Fibroblast of peridontal ligament (primary cell): ENCODE measurements around the gene TMEM267.
"Not testable (repeated sequence)": the region's sequence is repeated elsewhere in the genome, so short reads cannot be mapped to it uniquely, and the experiment has no call there.

ENCODE experiments used
- DNase-seq: peaks from one replicate; pipeline ENCODE4 v3.0.0-alpha.2; 2010; ENCODE audit errors: extremely low read depth

The TMEM267 gene

GRCh38 chr5:43483298-43484105 is at the start of gene TMEM267:
Gene TMEM267 (minus strand): TSS chr5:43483865. CDS start chr5:43453969, 29,896 bp downstream.
- peak; percentile 92 for DNase-seq

GRCh38 chr5:43530648-43531047 is 47.0 kb upstream of the TMEM267 start:
- no peak for DNase-seq

GRCh38 chr5:43523662-43524072 is 40.0 kb upstream of the TMEM267 start:
- peak; percentile 41 for DNase-seq

GRCh38 chr5:43520615-43521014 is 37.0 kb upstream of the TMEM267 start:
- DNase-seq, result no peak

- DNase-seq, result no peak
Measured at GRCh38 chr5:43515678-43516048, 32.0 kb upstream of the TMEM267 start.

- DNase-seq, result peak; percentile 94
Measured at GRCh38 chr5:43514816-43515677, 31.4 kb upstream of the TMEM267 start, which contains the start of gene C5orf34. Gene C5orf34 (minus strand): TSS chr5:43515148. CDS start chr5:43509339, 5,809 bp downstream.

GRCh38 chr5:43514471-43514815 is 30.8 kb upstream of the TMEM267 start:
- DNase-seq, result peak; percentile 85

- no peak for DNase-seq
Measured at GRCh38 chr5:43514025-43514424, 30.4 kb upstream of the TMEM267 start.

- DNase-seq, result not testable (repeated sequence)
Measured at GRCh38 chr5:43511062-43511461, 27.4 kb upstream of the TMEM267 start.

GRCh38 chr5:43498581-43498980 is 14.9 kb upstream of the TMEM267 start:
- DNase-seq, result no peak

- no peak for DNase-seq
Measured at GRCh38 chr5:43497311-43498104, 13.8 kb upstream of the TMEM267 start.

GRCh38 chr5:43491326-43491725 is 7.7 kb upstream of the TMEM267 start:
- no peak for DNase-seq

- no peak for DNase-seq
Measured at GRCh38 chr5:43486353-43486752, 2.7 kb upstream of the TMEM267 start.

- no peak for DNase-seq
Measured at GRCh38 chr5:43485406-43485805, 1.7 kb upstream of the TMEM267 start.

GRCh38 chr5:43484106-43484849 is 613 bp upstream of the TMEM267 start:
- peak; percentile 83 for DNase-seq

GRCh38 chr5:43482490-43483297 is 971 bp downstream of the TMEM267 start:
- DNase-seq, result peak; percentile 75

GRCh38 chr5:43469671-43470391 is 13.8 kb downstream of the TMEM267 start:
- no peak for DNase-seq

- DNase-seq, result no peak
Measured at GRCh38 chr5:43467100-43467499, 16.6 kb downstream of the TMEM267 start.

- not testable (repeated sequence) for DNase-seq
Measured at GRCh38 chr5:43465455-43465854, 18.2 kb downstream of the TMEM267 start.

- DNase-seq, result no peak
Measured at GRCh38 chr5:43461066-43461465, 22.6 kb downstream of the TMEM267 start.
